LNCaP clone FGC (cell line): ENCODE data around the gene UBAP1.
"Not testable (repeated sequence)": the region's sequence is repeated elsewhere in the genome, so short reads cannot be mapped to it uniquely, and the experiment has no call there.

Experiments
- DNase-seq: peaks from one replicate; pipeline ENCODE4 v3.0.0-alpha.2; 2011; ENCODE audit warnings: low read depth
- H3K4me3 ChIP-seq: 2 replicates; pipeline ENCODE4 v1.5.1; 2011; ENCODE audit warnings: mild to moderate bottlenecking, low read depth, low read length, control low read depth
- TF ChIP-seq, protein P1 (sequence below): IDR thresholded peaks from 2 replicates; pipeline ENCODE4 v1.5.1; 2012; ENCODE audit warnings: mild to moderate bottlenecking; ENCODE audit not compliant: control insufficient read depth, insufficient read depth; ENCODE audit errors: extremely low read depth

Gene UBAP1

DNA sequence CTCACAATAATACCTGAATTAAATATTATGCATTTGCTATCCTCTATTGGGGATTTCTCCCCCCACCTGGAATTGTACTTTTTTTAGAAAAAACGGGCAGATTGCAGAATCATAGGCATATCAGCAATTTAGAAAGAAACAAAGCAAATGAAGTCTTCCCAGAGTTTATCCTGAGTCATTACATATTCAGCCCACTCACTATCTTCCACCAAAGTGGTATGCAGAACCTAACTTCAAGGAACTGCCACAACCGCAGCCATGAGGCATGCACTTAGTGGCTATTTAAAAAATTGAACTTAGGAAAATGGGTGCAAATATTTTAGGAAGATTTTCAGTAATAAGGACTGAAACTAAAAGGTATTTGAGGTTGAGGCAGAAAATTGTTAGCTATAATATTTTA, 48.6 kb downstream of the UBAP1 start:
- no peak overlapping the region for H3K4me3 ChIP-seq
- TF ChIP-seq, protein P1, sequence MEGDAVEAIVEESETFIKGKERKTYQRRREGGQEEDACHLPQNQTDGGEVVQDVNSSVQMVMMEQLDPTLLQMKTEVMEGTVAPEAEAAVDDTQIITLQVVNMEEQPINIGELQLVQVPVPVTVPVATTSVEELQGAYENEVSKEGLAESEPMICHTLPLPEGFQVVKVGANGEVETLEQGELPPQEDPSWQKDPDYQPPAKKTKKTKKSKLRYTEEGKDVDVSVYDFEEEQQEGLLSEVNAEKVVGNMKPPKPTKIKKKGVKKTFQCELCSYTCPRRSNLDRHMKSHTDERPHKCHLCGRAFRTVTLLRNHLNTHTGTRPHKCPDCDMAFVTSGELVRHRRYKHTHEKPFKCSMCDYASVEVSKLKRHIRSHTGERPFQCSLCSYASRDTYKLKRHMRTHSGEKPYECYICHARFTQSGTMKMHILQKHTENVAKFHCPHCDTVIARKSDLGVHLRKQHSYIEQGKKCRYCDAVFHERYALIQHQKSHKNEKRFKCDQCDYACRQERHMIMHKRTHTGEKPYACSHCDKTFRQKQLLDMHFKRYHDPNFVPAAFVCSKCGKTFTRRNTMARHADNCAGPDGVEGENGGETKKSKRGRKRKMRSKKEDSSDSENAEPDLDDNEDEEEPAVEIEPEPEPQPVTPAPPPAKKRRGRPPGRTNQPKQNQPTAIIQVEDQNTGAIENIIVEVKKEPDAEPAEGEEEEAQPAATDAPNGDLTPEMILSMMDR = no peak
- no peak for DNase-seq

GRCh38 chr9:34230556-34230955, 51.7 kb downstream of the UBAP1 start:
- TF ChIP-seq, protein P1 = no peak
- DNase-seq = no peak
- H3K4me3 ChIP-seq = no peak overlapping the region

DNA sequence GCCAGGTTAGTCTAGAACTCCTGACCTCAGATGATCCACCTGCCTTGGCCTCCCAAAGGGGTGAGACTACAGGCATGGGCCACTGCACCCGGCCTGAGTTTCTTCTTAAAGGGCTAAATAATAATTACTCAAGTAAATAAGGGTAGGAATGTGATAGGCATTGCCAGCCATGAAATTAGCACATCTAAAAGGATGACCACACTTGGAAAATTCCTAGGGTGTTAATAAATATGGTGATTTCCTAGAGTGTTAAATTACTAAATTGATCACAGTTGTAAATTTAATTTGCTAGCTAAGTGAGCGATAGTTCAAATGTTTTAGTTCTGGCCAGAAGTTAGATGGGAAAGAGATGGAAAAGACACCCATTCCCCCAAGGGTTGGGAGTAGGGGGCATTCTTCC, 53.4 kb downstream of the UBAP1 start:
- TF ChIP-seq, protein P1 = no peak
- DNase-seq = no peak
- no peak overlapping the region for H3K4me3 ChIP-seq

- H3K4me3 ChIP-seq = no peak overlapping the region
- DNase-seq = no peak
- TF ChIP-seq, protein P1 = no peak
Observed at GRCh38 chr9:34233672-34234071, 54.8 kb downstream of the UBAP1 start.

- TF ChIP-seq, protein P1 = no peak
- no peak overlapping the region for H3K4me3 ChIP-seq
- no peak for DNase-seq
Observed at GRCh38 chr9:34237836-34238235, 59.0 kb downstream of the UBAP1 start.

DNA sequence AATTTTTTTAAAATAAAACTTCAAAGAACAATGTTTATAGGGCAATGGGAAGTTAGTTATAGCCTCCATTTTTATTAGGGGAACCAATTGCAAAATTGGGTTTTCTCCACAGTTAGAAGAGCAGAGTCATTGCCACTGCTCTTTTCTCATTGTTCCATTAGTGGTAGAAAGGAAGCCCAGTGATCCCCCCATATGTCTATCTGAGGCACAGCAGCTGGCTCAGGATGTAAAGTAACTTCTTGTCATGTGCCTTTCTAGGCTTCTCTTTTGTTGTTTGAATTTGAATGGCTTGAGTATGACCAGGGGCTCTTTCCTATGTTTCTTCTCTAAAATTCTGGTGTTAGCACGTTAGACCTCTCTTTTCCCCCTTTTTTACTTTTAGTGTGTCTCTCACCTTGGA, 61.2 kb downstream of the UBAP1 start:
- H3K4me3 ChIP-seq = no peak overlapping the region
- DNase-seq = no peak

GRCh38 chr9:34242830-34243229, 64.0 kb downstream of the UBAP1 start:
- no peak for DNase-seq
- H3K4me3 ChIP-seq = no peak overlapping the region
- TF ChIP-seq, protein P1 = no peak

More for the DNA sequence above, 61.2 kb downstream of the UBAP1 start:
- TF ChIP-seq, protein P1 = no peak

DNA sequence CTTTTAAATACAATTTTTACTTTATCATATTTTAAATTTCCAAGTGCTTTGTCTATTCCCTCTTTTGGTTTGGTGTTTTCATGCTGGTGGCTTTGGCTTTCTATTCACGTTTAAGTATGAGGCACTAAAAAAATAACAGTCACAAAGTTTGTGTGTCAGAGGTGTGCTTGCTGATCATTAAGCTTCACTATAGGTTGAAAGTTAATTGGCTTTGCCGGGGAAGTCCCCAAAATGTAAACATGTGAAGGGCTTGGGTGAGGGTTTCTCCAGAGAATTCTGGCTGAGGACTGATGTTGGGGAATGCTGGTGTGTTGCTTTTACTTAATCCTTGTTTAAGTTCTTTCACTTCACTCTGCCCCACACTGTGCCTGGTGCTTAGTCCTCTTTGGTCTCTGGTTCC, 66.4 kb downstream of the UBAP1 start:
- H3K4me3 ChIP-seq, DNase-seq: not testable (repeated sequence)
